AG09309 (cell line): ENCODE results near the gene PLXNA3.

Source experiments
- DNase-seq: peaks from one replicate; pipeline ENCODE4 v3.0.0-alpha.2; 2010; ENCODE audit warnings: low read depth
- H3K4me3 ChIP-seq: 2 replicates; pipeline ENCODE4 v1.5.1; 2011; ENCODE audit warnings: mild to moderate bottlenecking, low read depth, low read length, moderate library complexity; ENCODE audit not compliant: control insufficient read depth
- TF ChIP-seq, protein P1 (sequence below): IDR thresholded peaks from 2 replicates; pipeline ENCODE4 v1.5.1; 2011; ENCODE audit warnings: mild to moderate bottlenecking, low read depth, low read length, inconsistent platforms; ENCODE audit not compliant: insufficient read depth, control insufficient read depth; ENCODE audit errors: missing control alignments

The PLXNA3 gene

DNA sequence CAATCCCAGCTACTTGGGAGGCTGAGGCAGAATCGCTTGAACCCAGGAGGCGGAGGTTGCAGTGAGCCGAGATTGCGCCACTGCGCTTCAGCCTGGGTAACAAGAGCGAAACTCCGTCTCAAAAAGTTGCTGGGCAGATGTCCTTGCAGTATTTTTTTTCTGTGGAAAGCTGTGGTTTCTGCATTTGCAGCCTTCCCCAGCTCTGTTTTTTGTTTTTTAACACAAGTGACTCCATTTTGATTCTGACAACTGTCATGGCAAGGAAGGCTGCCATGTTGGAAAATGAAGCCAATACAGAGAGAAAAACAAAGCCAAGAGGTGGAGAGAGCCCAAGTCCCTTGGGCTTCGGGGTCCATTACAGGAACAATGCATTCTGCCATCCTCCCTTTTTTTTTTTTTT, 44.0 kb downstream of the PLXNA3 start:
- H3K4me3 ChIP-seq, result no peak overlapping the region
- TF ChIP-seq, protein P1, sequence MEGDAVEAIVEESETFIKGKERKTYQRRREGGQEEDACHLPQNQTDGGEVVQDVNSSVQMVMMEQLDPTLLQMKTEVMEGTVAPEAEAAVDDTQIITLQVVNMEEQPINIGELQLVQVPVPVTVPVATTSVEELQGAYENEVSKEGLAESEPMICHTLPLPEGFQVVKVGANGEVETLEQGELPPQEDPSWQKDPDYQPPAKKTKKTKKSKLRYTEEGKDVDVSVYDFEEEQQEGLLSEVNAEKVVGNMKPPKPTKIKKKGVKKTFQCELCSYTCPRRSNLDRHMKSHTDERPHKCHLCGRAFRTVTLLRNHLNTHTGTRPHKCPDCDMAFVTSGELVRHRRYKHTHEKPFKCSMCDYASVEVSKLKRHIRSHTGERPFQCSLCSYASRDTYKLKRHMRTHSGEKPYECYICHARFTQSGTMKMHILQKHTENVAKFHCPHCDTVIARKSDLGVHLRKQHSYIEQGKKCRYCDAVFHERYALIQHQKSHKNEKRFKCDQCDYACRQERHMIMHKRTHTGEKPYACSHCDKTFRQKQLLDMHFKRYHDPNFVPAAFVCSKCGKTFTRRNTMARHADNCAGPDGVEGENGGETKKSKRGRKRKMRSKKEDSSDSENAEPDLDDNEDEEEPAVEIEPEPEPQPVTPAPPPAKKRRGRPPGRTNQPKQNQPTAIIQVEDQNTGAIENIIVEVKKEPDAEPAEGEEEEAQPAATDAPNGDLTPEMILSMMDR, result no peak
- no peak for DNase-seq

DNA sequence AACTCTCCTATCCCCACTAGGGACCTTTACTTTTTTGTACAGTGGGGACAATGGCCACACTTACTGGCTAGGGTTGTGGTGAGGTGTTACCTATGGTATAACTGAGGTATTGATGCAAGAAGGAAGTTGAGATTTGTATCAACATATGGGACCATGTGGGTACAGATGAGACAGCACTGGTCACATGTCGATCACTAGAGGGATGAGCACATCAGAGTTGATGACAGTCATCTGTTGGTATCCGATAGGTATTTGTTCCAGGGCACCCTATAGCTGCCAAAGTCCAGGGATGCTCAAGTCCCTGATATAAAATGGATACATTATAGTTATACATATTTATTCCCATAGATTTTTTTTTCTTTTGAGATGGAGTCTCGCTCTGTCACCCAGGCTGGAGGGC, 44.9 kb downstream of the PLXNA3 start:
- no peak for DNase-seq
- no peak overlapping the region for H3K4me3 ChIP-seq
- TF ChIP-seq, protein P1, result no peak

DNA sequence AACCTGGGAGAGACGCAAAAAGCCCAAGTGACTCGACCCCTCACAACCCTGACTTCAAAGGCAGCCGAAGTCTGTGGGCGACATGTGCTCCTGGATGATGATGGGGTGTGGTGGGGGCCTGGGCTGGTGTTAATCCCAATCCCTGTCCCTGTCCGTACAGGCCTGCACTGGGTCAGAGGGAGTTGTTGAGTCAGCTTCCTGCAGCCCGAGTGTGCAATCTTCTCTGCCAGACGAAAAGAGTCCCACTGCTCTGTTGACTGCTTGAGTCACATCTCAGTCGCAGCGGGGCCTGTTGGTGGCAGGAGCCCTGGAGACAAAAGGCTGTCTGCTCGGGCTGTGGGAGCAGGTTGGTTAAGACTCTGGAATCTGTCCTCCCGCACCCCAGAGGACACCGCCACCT, 47.7 kb downstream of the PLXNA3 start:
- no peak for DNase-seq
- no peak overlapping the region for H3K4me3 ChIP-seq
- TF ChIP-seq, protein P1, result no peak

DNA sequence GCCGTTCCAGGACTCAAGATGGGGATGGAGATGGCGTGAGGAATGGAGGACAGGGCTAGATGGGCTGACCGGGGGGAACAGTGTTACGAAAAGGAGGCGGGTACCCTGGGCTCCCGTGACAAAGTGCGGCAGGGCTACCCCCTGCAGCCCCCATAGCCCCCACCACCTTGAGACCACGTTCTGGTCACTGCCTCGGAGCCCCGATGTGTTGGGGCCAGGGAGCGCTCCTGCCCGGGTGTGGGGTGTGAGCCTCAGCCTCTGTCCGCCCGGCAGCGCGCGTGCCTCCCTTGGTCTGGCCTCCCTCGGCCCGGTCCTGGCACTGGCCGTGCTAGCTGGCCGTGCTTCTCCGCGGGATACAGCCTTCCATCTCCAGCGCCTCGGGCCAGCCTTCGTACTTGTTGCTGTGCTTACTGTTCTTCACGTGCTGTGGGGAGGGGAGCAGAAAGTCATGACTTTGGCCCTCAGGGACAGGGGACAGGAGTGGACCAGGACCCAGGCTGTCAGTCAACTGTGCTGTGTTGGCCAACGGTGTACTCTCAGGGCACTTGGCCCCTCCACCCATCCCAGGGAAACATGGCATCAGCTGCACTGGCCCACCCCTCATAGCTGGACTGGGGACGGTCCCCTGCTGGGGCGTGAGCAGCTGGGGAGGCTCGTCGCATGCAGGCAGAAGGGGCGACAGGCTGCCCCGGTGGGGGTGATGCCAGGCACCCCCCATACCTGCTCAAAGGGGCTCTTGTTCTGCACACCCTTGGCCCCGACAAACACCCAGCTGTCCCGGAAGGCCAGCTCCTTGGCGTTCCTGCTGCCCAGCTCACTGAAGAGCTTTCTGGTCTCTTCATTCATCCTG, 48.6 kb downstream of the PLXNA3 start:
- H3K4me3 ChIP-seq, result no peak overlapping the region
- no peak for DNase-seq
- TF ChIP-seq, protein P1, result no peak

DNA sequence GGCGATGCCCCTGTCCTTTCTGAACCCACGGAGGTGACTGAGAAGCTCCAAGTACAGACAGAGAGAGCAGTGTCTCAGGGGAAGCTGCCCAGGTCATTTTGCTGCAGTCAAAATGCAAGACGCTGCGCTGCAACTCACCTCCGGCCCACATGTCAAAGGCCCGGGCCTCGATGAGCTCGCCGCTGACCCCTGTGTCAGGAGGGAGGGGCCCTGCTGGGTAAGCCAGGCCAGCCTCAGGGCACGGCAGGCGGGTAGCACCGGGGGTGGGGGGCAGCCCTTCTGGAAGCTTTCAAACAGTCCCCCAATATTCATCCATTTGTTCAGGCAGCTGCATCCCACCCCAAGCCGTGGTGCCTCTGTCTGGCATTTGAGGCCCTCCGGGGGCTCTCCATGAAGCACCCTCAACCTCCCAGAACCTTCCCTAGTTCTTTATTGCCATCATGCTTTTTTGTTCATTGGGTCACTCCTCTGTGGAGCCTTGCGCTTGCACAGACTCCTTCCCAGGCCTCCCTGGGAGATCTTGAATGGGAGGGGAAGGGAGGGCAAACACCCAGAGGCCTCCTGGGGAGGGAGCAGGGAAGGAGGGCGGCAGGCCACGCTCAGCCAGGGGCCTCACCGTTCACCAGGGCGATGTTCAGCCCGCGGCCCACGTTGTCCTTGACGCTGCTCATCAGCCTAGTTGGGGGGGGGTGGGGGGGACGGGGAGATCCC, 49.7 kb downstream of the PLXNA3 start:
- no peak for DNase-seq
- H3K4me3 ChIP-seq, result no peak overlapping the region
- TF ChIP-seq, protein P1, result no peak

DNA sequence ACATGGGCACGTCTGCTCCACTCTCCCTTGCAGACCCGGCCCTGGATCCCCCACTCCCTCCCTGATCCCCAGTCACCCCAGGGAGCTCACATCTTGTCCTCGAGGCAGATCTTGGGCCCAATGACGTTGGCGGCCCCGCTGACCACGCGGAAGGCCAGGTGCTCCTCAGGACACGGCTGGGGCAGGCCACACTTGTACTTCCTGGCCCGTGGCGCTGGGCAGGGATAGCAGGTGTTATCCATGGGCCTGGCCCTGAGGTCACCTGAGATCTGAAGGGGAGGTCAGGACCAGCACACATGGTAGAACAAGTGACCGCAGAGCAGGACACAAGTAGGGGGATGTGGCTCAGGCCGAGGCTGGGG, 50.3 kb downstream of the PLXNA3 start:
- no peak overlapping the region for H3K4me3 ChIP-seq
- DNase-seq, result no peak
- TF ChIP-seq, protein P1, result no peak
